Fibroblast of mammary gland (primary cell): ENCODE data around the gene CHMP4A.

Experiments used
- DNase-seq: peaks from one replicate; pipeline ENCODE4 v3.0.0-alpha.2; 2010; ENCODE audit warnings: low read depth
- H3K4me3 ChIP-seq: 2 replicates; pipeline ENCODE4 v1.5.1; 2011; ENCODE audit warnings: low read depth, mild to moderate bottlenecking, low read length, moderate library complexity; ENCODE audit not compliant: control insufficient read depth
- TF ChIP-seq, protein P1 (sequence below): conservative IDR thresholded peaks from 2 replicates; pipeline ENCODE4 v1.5.1; 2011; ENCODE audit warnings: low read depth, low read length, inconsistent platforms; ENCODE audit not compliant: control insufficient read depth, insufficient read depth

The CHMP4A gene

DNA sequence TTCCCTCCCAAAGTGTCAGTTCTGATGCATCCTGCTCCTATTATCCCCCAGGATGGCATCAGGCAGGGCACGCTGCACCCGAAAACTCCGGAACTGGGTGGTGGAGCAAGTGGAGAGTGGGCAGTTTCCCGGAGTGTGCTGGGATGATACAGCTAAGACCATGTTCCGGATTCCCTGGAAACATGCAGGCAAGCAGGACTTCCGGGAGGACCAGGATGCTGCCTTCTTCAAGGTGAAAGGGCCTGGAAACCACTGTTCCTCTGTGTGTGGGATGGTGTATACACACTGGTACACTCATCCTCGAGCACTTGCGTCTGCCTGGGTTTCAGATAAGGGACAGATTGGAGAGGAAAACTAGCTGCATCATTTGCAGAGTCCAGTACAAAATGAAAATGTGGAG is 51.2 kb downstream of the CHMP4A start:
- TF ChIP-seq, protein P1, sequence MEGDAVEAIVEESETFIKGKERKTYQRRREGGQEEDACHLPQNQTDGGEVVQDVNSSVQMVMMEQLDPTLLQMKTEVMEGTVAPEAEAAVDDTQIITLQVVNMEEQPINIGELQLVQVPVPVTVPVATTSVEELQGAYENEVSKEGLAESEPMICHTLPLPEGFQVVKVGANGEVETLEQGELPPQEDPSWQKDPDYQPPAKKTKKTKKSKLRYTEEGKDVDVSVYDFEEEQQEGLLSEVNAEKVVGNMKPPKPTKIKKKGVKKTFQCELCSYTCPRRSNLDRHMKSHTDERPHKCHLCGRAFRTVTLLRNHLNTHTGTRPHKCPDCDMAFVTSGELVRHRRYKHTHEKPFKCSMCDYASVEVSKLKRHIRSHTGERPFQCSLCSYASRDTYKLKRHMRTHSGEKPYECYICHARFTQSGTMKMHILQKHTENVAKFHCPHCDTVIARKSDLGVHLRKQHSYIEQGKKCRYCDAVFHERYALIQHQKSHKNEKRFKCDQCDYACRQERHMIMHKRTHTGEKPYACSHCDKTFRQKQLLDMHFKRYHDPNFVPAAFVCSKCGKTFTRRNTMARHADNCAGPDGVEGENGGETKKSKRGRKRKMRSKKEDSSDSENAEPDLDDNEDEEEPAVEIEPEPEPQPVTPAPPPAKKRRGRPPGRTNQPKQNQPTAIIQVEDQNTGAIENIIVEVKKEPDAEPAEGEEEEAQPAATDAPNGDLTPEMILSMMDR: no peak
- DNase-seq: peak; percentile 48
- peak overlapping the region; percentile 84 for H3K4me3 ChIP-seq

DNA sequence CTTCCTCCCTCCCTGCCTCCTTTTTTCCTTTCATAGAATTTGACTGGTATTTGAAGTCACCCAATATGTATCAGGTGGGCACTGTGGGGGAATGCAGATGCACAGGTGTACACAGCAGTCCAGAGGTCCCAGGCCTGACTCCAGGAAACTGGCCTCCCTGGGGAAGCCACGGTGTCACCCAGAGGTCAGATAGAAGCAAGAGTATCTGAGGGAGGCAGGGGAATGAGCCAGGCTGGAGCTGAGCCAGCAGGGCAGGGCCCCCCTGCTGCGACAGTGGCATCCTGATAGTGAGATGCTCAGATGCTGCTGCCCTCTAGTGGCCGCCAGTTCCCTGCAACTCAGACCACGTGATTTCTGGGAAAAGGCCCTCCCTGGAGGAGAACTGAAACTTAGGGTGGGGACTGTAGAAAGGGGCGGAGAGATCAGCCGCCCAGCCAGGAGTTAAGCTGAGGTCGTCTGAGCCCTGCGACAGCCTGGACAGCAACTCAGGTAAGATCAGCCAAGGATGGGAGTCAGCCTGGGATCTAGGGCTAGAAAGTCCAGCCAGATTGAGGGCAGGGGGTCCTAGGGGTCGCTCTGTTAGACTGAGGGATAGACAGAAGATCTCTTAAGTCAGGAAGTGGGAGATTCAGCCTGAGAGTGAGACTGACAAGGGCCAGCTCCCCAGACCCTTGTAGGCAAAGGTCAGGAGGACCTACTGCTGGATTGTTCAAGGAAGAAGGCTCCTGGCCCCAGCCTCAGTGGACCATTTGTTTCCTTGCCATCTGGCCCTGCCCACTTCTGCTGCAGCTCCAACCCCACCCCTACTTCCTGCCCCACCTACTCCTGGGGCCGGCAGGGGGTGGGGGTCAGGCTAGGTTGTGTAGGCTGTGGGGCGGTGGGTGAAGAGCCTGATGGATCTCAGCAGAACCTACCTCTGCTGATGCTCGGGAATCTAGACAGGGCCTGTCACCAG is 52.2 kb downstream of the CHMP4A start, which contains the start of gene IRF9:
TSS of gene IRF9 (plus strand) at position 416 of the 955 bp plus-strand sequence. CDS start 880 bp downstream, outside the sequence.
- H3K4me3 ChIP-seq: peak within 1 kb of the TSS; percentile 84
- TF ChIP-seq, protein P1: peak; percentile 88
- DNase-seq: peak; percentile 93

- no peak overlapping the region for H3K4me3 ChIP-seq
- TF ChIP-seq, protein P1: no peak
- DNase-seq: no peak
Measured at GRCh38 chr14:24160499-24160849, 52.8 kb downstream of the CHMP4A start.

DNA sequence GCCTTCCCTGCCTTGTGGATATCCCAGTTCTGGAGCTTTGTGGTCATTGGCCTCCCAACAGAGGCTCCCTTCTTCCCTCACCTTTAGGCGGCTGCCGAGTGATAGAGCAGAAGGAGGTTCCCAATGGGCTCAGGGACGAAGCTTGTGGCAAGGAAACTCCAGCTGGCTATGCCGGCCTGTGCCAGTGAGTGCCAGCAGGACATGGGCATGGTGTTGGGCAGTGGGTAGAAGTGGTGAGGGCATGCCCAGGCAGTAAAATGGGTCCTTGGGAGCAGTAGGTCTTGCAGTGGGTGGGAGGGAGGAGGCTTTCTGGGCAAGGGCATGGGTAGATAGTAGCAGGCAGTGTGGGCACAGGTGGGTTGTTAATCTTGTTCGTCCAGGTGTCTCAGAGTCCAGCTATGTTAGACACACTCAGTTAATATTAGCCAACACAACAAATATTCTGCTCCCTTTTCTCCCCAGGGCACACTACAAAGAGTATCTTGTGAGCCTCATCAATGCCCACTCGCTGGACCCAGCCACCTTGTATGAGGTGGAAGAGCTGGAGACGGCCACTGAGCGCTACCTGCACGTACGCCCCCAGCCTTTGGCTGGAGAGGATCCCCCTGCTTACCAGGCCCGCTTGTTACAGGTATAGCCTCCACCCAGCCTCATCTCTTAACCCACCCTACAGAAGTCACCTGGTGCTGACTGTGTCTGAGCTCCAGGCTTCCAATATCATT is 53.4 kb downstream of the CHMP4A start:
- no peak overlapping the region for H3K4me3 ChIP-seq
- TF ChIP-seq, protein P1: no peak
- no peak for DNase-seq
